GM12878 (cell line): ENCODE results near the gene S100A4. TPM values are rescaled to one million over a fixed set of nuclear protein-coding genes. Genes with fewer than 3 reads are reported as not detected.

Experiments
- ATAC-seq: fragments of 200-7000 bp; cut with Tn5 transposase; 3 replicates; pipeline ENCODE4 v1.9.1; 2020; ENCODE audit warnings: mild to moderate bottlenecking, moderate library complexity
- BruUV-seq: library from RNA; stranded (reverse); fragments of 400-500 nt; replicated peaks from 2 replicates; lab custom pipeline; 2021; lab: Mats Ljungman, UMichigan
- CTCF ChIA-PET: fragments of 300-600 bp; sonication (Branson Sonifier 250); formaldehyde crosslinking; extraction: SDS; loops from one replicate; lab custom pipeline; 2021; ENCODE audit warnings: inconsistent platforms; lab: Yijun Ruan, JAX
- POLR2A ChIA-PET: fragments of 350-600 bp; formaldehyde crosslinking; extraction: SDS; loops from one replicate; lab custom pipeline; 2021; ENCODE audit warnings: inconsistent platforms; lab: Charles Lee
- RAD21 ChIA-PET: fragments of 300-600 bp; sonication (Branson Sonifier 250); formaldehyde crosslinking; loops from one replicate; lab custom pipeline; 2023; ENCODE audit warnings: antibody characterized with exemption; ENCODE audit not compliant: unreplicated experiment; lab: Charles Lee
- SMC1A ChIA-PET: fragments of 300-600 bp; sonication (Branson Sonifier 250); formaldehyde crosslinking; loops from one replicate; lab custom pipeline; 2023; ENCODE audit not compliant: unreplicated experiment, uncharacterized antibody; lab: Charles Lee
- DNase-seq: peaks from one replicate; pipeline ENCODE4 v3.0.0-alpha.2; 2011; ENCODE audit warnings: low read depth, low spot score
- FAIRE-seq: peaks from 3 replicates; lab custom pipeline; 2011; peaks lifted over from hg19 to GRCh38; lab: Jason Lieb, UNC
- H2AFZ ChIP-seq: 2 replicates; pipeline ENCODE4 v1.6.0; 2011; ENCODE audit warnings: low read depth, low read length, control low read depth; ENCODE audit not compliant: control insufficient read depth
- H3K27ac ChIP-seq: 2 replicates; pipeline ENCODE4 v1.5.1; 2011; ENCODE audit warnings: control low read depth; ENCODE audit not compliant: control insufficient read depth, insufficient read depth
- H3K27me3 ChIP-seq, 2 experiments: replicated peaks in 1 of 2; 2 replicates each; pipeline versions ENCODE4 v1.6.0 to v1.6.1; 2011; ENCODE audit warnings: low read length in 1 of 2; ENCODE audit not compliant: control insufficient read depth in 2 of 2, insufficient read depth in 2 of 2
- H3K36me3 ChIP-seq, 2 experiments: 2 replicates each; pipeline ENCODE4 v1.5.1; 2011; ENCODE audit warnings: low read length in 1 of 2; ENCODE audit not compliant: control insufficient read depth in 2 of 2, insufficient read depth in 2 of 2
- H3K4me1 ChIP-seq: 2 replicates; pipeline ENCODE4 v1.6.1; 2011; ENCODE audit warnings: mild to moderate bottlenecking, low read length, moderate library complexity, mixed read lengths; ENCODE audit not compliant: control insufficient read depth, insufficient read depth
- H3K4me2 ChIP-seq: 2 replicates; pipeline ENCODE4 v1.6.0; 2011; ENCODE audit warnings: control low read depth; ENCODE audit not compliant: control insufficient read depth, insufficient read depth
- H3K4me3 ChIP-seq: fragments of 200-600 bp; sonication (generic); 2 replicates; pipeline ENCODE4 v1.5.1; 2016
- H3K79me2 ChIP-seq: 2 replicates; pipeline ENCODE4 v1.6.0; 2011; ENCODE audit warnings: low read length; ENCODE audit not compliant: control insufficient read depth, insufficient read depth
- H3K9ac ChIP-seq: 2 replicates; pipeline ENCODE4 v1.8.0; 2011; ENCODE audit warnings: low read length, control low read depth, mixed read lengths; ENCODE audit not compliant: control insufficient read depth, insufficient read depth
- H3K9me3 ChIP-seq: replicated peaks from 3 replicates; pipeline ENCODE4 v1.5.1; 2011; ENCODE audit warnings: mild to moderate bottlenecking, low read length; ENCODE audit not compliant: control insufficient read depth, insufficient read depth
- H4K20me1 ChIP-seq: 2 replicates; pipeline ENCODE4 v1.6.0; 2011; ENCODE audit not compliant: control insufficient read depth, insufficient read depth
- CEBPB ChIP-seq, 2 experiments: fragments of 150-350 bp in 1 of 2; IDR thresholded peaks; 2 replicates each; pipeline ENCODE4 v1.6.1; 2012 to 2014; ENCODE audit warnings: low read depth in 2 of 2, low read length in 2 of 2, borderline replicate concordance in 1 of 2, inconsistent platforms in 1 of 2
- ESRRA ChIP-seq: IDR thresholded peaks from 2 replicates; pipeline ENCODE4 v1.6.1; 2012; ENCODE audit warnings: mild to moderate bottlenecking, low read length, improper control_type of control experiment
- IKZF1 ChIP-seq: fragments of 450-650 bp; conservative IDR thresholded peaks from 2 replicates; pipeline ENCODE4 v1.6.1; 2017; ENCODE audit warnings: antibody characterized with exemption, mild to moderate bottlenecking
- KDM1A ChIP-seq: fragments of 200-600 bp; sonication (generic); IDR thresholded peaks from 2 replicates; pipeline ENCODE4 v1.6.1; 2016; ENCODE audit warnings: borderline replicate concordance
- MYC ChIP-seq: IDR thresholded peaks from 2 replicates; pipeline ENCODE4 v1.6.1; 2011; ENCODE audit warnings: mild to moderate bottlenecking, low read length, moderate library complexity, inconsistent platforms; ENCODE audit not compliant: insufficient read depth, insufficient replicate concordance, insufficient read length, severe bottlenecking
- NFIC ChIP-seq: IDR thresholded peaks from 2 replicates; pipeline ENCODE4 v1.6.1; 2012; ENCODE audit warnings: low read depth, mild to moderate bottlenecking, inconsistent platforms, low read length, moderate library complexity
- REST ChIP-seq: IDR thresholded peaks from 2 replicates; pipeline ENCODE4 v1.6.1; 2012; ENCODE audit warnings: mild to moderate bottlenecking, low read depth, low read length
- RUNX3 ChIP-seq: IDR thresholded peaks from 2 replicates; pipeline ENCODE4 v1.6.1; 2012; ENCODE audit warnings: low read length, inconsistent platforms
- TAF1 ChIP-seq: IDR thresholded peaks from 2 replicates; pipeline ENCODE4 v1.6.1; 2011; ENCODE audit warnings: mild to moderate bottlenecking, low read depth, low read length, borderline replicate concordance
- WRNIP1 ChIP-seq: IDR thresholded peaks from 2 replicates; pipeline ENCODE4 v1.6.1; 2011; ENCODE audit warnings: low read depth, low read length, improper control_type of control experiment, borderline replicate concordance
- WGBS: methylation state at CpG from one replicate; pipeline ENCODE4 v1.1.6; 2016; ENCODE audit warnings: low lambda C conversion rate; ENCODE audit not compliant: insufficient replicate concordance, insufficient coverage; ENCODE audit errors: missing lambda C conversion rate; 5-methylcytosine and 5-hydroxymethylcytosine counted together
- in situ Hi-C: fragments of 300-500 bp; cut with MboI; formaldehyde crosslinking; loops from 9 replicates; pipeline ENCODE4 v1.14.3; 2018; ENCODE audit warnings: mixed read lengths
- intact Hi-C: fragments of 100-400 bp; cut with micrococcal nuclease; formaldehyde crosslinking; loops from one replicate; pipeline ENCODE4 v1.14.2; 2022; ENCODE audit not compliant: unreplicated experiment
- polyA plus RNA-seq, 11 experiments: library from polyadenylated mRNA; depleted of rRNA in 4 of 11; unstranded in 6 of 11; stranded (reverse) in 5 of 11; fragments of >200 nt; fragmentation: Nextera tagmentation in 4 of 11; fragmentation: Illumina TruSeq in 1 of 11; extraction: Ambion mirVana in 4 of 11; extraction: Trizol in 1 of 11; gene quantifications; 1 replicate in 1 of 11; 2 replicates in 10 of 11; pipeline versions ENCODE4 v1.2.1 to v1.2.3, GENCODE V29; 2011 to 2016; ENCODE audit warnings: inconsistent platforms in 2 of 11, missing spikeins in 2 of 11, low read depth in 1 of 11
- total RNA-seq, 4 experiments: library from RNA; depleted of rRNA in 3 of 4; stranded (reverse); fragments of >200 nt in 3 of 4; fragmentation: Illumina TruSeq in 1 of 4; extraction: Trizol in 1 of 4; gene quantifications; 2 replicates each; pipeline versions ENCODE4 v1.2.1 to v1.2.3, GENCODE V29; 2013 to 2021
- TF ChIP-seq, protein P1 (sequence below): IDR thresholded peaks from 2 replicates; pipeline ENCODE4 v1.6.1; 2012; ENCODE audit warnings: low read depth, low read length, improper control_type of control experiment

S100A4 gene
- total and polyA plus RNA-seq, 10 of the 15 experiments (the other 5 are each of a cell fraction or from before 2014, with no cell fraction given), result 4.3 to 104 (median 27.3) TPM

DNA sequence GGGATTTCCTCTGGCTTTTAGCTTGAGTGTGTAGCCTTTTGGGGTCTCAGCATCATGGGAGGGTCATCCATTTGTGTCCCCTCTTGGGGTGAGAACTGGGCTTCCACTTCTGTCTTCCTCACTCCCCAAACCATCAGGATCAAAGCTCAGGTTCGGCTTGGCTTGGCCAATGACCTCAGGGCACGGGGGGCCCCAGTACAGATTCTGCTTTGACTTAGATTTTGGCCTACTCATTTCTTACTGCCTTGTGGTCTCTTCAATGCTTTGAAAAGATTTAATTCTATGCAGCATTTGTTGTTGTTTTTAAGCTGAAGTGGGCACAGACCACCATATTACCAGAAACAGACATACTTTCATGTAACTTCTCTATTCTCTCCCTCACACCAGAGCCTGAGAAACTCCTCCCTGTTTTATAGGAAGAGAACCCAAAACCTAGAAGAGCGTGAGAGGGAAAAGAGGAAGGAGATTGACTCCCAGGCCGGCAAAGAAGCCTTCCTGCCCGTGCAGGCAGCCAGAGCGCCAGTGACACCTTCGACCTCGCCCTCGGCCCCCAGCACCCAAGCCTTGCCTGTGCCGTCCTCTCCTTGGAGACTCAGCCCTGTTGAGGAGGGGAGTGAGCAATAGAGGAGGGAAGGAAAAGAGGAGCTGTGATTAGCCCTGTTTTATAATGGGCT lies 5.4 kb upstream of the S100A4 start:
- SMC1A ChIA-PET, result interaction anchor here (1.0 to 2.5 kb wide), 2 partner anchors 16 to 17 kb away, joined by 3 to 15 read pairs; partner anchors contain the start of gene S100A6
- FAIRE-seq, result no peak
- no TSS peak for BruUV-seq
- no peaks in the 10 kb centered on the region for H3K79me2 ChIP-seq
- 24% methylated on average over 10 of the region's 10 CpGs for WGBS
- CTCF ChIA-PET, result interaction anchor here (0.8 to 3.4 kb wide), 7 partner anchors 10 to 199 kb away, joined by 3 to 27 read pairs (median 5); no protein-coding TSS in a partner anchor
- no peaks in the 10 kb centered on the region for H4K20me1 ChIP-seq
- in situ Hi-C loops, result no loop called here
- no peak overlapping the region for H2AFZ ChIP-seq
- H3K36me3 ChIP-seq, result no peaks in the 10 kb centered on the region
- no peak overlapping the region for H3K4me2 ChIP-seq
- H3K9ac ChIP-seq, result no peak overlapping the region
- H3K9me3 ChIP-seq, result no peaks in the 10 kb centered on the region
- no peak overlapping the region for H3K4me3 ChIP-seq
- intact Hi-C loops, result no loop called here
- H3K27ac ChIP-seq, result no peak overlapping the region
- peak; percentile 21; the same call in 1 of the 3 replicates for ATAC-seq
- no peak for TF ChIP-seq WRNIP1
- TF ChIP-seq RUNX3, result peak; percentile 50
- TF ChIP-seq, all 136 proteins: peak for 1
- DNase-seq, result no peak
- no peaks in the 10 kb centered on the region for H3K27me3 ChIP-seq
- ChIA-PET RAD21 (interaction anchor here (1.1 to 1.4 kb wide), 3 partner anchors 11 to 16 kb away, joined by 3 to 6 read pairs (median 5); partner anchors contain the start of genes S100A2 and S100A6), POLR2A (interaction anchor here (2.2 kb wide), 1 partner anchor 15 kb away, joined by 6 read pairs; the partner anchor contains the start of gene S100A2)
- no peaks in the 10 kb centered on the region; the same call in 1 of the 2 replicates for H3K4me1 ChIP-seq

- POLR2A ChIA-PET, result interaction anchor here (2.2 kb wide), 1 partner anchor 15 kb away, joined by 6 read pairs; the partner anchor contains the start of gene S100A2
- no peaks in the 10 kb centered on the region for H3K79me2 ChIP-seq
- no peak overlapping the region for H3K9ac ChIP-seq
- H3K27ac ChIP-seq, result no peak overlapping the region
- CTCF ChIA-PET, result interaction anchor here (0.8 to 3.4 kb wide), 6 partner anchors 11 to 39 kb away, joined by 3 to 27 read pairs (median 4); no protein-coding TSS in a partner anchor
- no peaks in the 10 kb centered on the region for H3K9me3 ChIP-seq
- 37% methylated on average over 4 of the region's 4 CpGs for WGBS
- intact Hi-C loops (no loop called here), in situ Hi-C loops (no loop called here)
- H3K4me2 ChIP-seq, result no peak overlapping the region
- RAD21 ChIA-PET, result interaction anchor here (1.4 kb wide), 2 partner anchors 15 to 16 kb away, joined by 5 to 6 read pairs; partner anchors contain the start of genes S100A2 and S100A6
- BruUV-seq, result no TSS peak
- ATAC-seq, result no peak
- H3K4me3 ChIP-seq, result no peak overlapping the region
- peaks cover 5% of the 10 kb centered on the region for H3K4me1 ChIP-seq
- no peaks in the 10 kb centered on the region for H4K20me1 ChIP-seq
- H3K27me3 ChIP-seq, result no peaks in the 10 kb centered on the region
- no peak overlapping the region for H2AFZ ChIP-seq
- FAIRE-seq, result no peak
- DNase-seq, result no peak
- SMC1A ChIA-PET, result interaction anchor here (0.8 to 2.5 kb wide), 3 partner anchors 15 to 40 kb away, joined by 3 to 15 read pairs (median 3); partner anchors contain the start of gene S100A6
- no peaks in the 10 kb centered on the region for H3K36me3 ChIP-seq
- no peak for TF ChIP-seq KDM1A
- TF ChIP-seq REST, result no peak
- TF ChIP-seq, protein P1, sequence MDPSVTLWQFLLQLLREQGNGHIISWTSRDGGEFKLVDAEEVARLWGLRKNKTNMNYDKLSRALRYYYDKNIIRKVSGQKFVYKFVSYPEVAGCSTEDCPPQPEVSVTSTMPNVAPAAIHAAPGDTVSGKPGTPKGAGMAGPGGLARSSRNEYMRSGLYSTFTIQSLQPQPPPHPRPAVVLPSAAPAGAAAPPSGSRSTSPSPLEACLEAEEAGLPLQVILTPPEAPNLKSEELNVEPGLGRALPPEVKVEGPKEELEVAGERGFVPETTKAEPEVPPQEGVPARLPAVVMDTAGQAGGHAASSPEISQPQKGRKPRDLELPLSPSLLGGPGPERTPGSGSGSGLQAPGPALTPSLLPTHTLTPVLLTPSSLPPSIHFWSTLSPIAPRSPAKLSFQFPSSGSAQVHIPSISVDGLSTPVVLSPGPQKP, result no peak
- TF ChIP-seq TAF1, result no peak
- TF ChIP-seq MYC, result no peak
- no peak for TF ChIP-seq CEBPB (IDR thresholded peaks at IDR 0.05; ENCODE audit: borderline replicate concordance in 1 of 2, low read depth in 2 of 2, low read length in 2 of 2)
- TF ChIP-seq ESRRA, result no peak
- no peak for TF ChIP-seq IKZF1
- no peak for TF ChIP-seq NFIC
Measured at GRCh38 chr1:153550398-153550758, 4.8 kb upstream of the S100A4 start.
